Hepatocyte (in vitro differentiated cells): ENCODE results near the gene JMJD4.

Experiments used
- CTCF ChIP-seq: fragments of 200-600 bp; sonication (generic); IDR thresholded peaks from 2 replicates; pipeline ENCODE4 v1.5.1; 2016; ENCODE audit warnings: antibody characterized with exemption, mild to moderate bottlenecking; ENCODE audit not compliant: poor library complexity
- EZH2 ChIP-seq: fragments of 200-600 bp; sonication (generic); IDR thresholded peaks from 2 replicates; pipeline ENCODE4 v1.6.1; 2016; ENCODE audit warnings: antibody characterized with exemption, mild to moderate bottlenecking, borderline replicate concordance

DNA sequence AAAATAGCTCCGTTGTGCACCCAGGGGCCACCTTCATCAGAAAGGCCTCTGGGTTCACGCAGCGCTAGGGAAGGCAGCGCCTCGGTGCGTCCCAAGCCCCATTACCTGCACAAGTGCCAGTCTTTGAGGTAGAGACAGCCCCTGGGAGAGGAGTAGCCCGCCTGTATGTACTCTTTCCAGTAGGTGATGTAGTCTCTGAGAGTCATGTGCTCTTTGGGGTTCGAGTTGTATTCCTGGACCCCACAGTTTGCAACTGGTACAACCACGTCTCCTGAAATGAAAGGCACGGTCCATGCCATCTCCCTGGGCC is 601 bp downstream of the JMJD4 start:
- TF ChIP-seq CTCF (no peak), EZH2 (no peak)
